Measurements from ENCODE around the gene FIGN.

- TF ChIP-seq POLR2AphosphoS5 (IDR thresholded peaks at IDR 0.05; ENCODE audit: low read depth, low read length) (peak; percentile 50; the same call in 1 of the 2 replicates), TAF1 (IDR thresholded peaks at IDR 0.05; ENCODE audit: borderline replicate concordance, insufficient read depth, low read length) (no peak), FOXP2 (optimal IDR thresholded peaks at IDR 0.05; ENCODE audit: borderline replicate concordance, extremely low read depth, extremely low read length, insufficient read depth) (no peak)
Observed at GRCh38 chr2:163736433-163737189, 803 bp upstream of the FIGN start.

Data from PFSK-1 (cell line).